ENCODE results near the gene IL1RAPL1.

DNA sequence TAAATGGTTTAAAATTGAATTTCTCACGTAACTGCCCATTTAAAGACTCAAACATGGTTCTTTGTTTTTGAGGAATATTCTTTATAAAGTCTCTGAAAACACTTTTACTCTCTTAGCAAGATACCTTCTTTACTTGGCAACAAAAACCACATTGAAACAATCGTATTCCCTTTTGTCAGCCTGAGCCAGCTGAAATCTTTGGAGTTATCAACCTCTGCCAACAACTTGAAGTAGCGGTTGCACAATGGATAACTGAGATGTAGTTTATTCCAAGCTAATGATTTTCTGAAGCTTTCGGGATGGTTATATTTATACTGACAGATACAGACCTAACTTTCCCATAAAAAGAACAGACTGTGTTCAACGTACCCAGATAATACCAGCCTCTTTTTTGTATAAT is 561.3 kb downstream of the IL1RAPL1 start:
- TF ChIP-seq, protein P1, sequence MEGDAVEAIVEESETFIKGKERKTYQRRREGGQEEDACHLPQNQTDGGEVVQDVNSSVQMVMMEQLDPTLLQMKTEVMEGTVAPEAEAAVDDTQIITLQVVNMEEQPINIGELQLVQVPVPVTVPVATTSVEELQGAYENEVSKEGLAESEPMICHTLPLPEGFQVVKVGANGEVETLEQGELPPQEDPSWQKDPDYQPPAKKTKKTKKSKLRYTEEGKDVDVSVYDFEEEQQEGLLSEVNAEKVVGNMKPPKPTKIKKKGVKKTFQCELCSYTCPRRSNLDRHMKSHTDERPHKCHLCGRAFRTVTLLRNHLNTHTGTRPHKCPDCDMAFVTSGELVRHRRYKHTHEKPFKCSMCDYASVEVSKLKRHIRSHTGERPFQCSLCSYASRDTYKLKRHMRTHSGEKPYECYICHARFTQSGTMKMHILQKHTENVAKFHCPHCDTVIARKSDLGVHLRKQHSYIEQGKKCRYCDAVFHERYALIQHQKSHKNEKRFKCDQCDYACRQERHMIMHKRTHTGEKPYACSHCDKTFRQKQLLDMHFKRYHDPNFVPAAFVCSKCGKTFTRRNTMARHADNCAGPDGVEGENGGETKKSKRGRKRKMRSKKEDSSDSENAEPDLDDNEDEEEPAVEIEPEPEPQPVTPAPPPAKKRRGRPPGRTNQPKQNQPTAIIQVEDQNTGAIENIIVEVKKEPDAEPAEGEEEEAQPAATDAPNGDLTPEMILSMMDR (IDR thresholded peaks at IDR 0.05): no peak
- no peak for TF ChIP-seq EP300 (IDR thresholded peaks at IDR 0.05)

All from tibial nerve (tissue), 4 donors.